MCF 10A (cell line): Measurements from ENCODE around the gene SLC12A3. TPM values are rescaled to one million over a fixed set of nuclear protein-coding genes. Genes with fewer than 3 reads are reported as not detected.
A peak's percentile ranks its signal among the peaks of the same experiment; 100 is the strongest.
"Not testable (repeated sequence)": the region's sequence is repeated elsewhere in the genome, so short reads cannot be mapped to it uniquely, and the experiment has no call there.

Experiments
- BruUV-seq: library from RNA; stranded (reverse); fragments of 400-500 nt; replicated peaks from 2 replicates; lab custom pipeline; 2021; lab: Mats Ljungman, UMichigan
- CTCF ChIA-PET: fragments of 300-600 bp; sonication (Branson Sonifier 250); formaldehyde crosslinking; extraction: SDS; loops from one replicate; lab custom pipeline; 2021; ENCODE audit warnings: antibody characterized with exemption, inconsistent platforms; lab: Yijun Ruan, JAX
- POLR2A ChIA-PET: fragments of 300-600, 350-650 bp; sonication (Branson Sonifier 250); formaldehyde crosslinking; extraction: SDS; loops from one replicate; lab custom pipeline; 2020; ENCODE audit warnings: antibody characterized with exemption, inconsistent platforms; lab: Yijun Ruan, JAX
- DNase-seq: peaks from one replicate; pipeline ENCODE4 v3.0.0-alpha.2; 2018; ENCODE audit not compliant: unreplicated experiment
- H3K27ac Mint-ChIP-seq: one replicate; pipeline ENCODE4 v1.8.0; 2022; ENCODE audit warnings: mild to moderate bottlenecking, low read depth, mixed read lengths; ENCODE audit not compliant: unreplicated experiment
- H3K27me3 Mint-ChIP-seq: one replicate; pipeline ENCODE4 v1.8.0; 2022; ENCODE audit warnings: mixed read lengths; ENCODE audit not compliant: insufficient read depth, unreplicated experiment
- H3K36me3 Mint-ChIP-seq: one replicate; pipeline ENCODE4 v1.8.0; 2022; ENCODE audit warnings: mild to moderate bottlenecking, moderate library complexity, mixed read lengths; ENCODE audit not compliant: insufficient read depth, unreplicated experiment
- H3K4me1 Mint-ChIP-seq: one replicate; pipeline ENCODE4 v1.8.0; 2022; ENCODE audit warnings: mixed read lengths; ENCODE audit not compliant: insufficient read depth, unreplicated experiment
- H3K4me3 Mint-ChIP-seq: one replicate; pipeline ENCODE4 v1.8.0; 2022; ENCODE audit warnings: mild to moderate bottlenecking, moderate library complexity, mixed read lengths; ENCODE audit not compliant: unreplicated experiment
- H3K9me3 Mint-ChIP-seq: one replicate; pipeline ENCODE4 v1.8.0; 2022; ENCODE audit warnings: mixed read lengths; ENCODE audit not compliant: unreplicated experiment
- intact Hi-C: fragments of 100-400 bp; cut with micrococcal nuclease; formaldehyde crosslinking; loops from 2 replicates; pipeline ENCODE4 v1.14.1; 2022
- total RNA-seq: library from RNA; stranded (reverse); gene quantifications from 2 replicates; pipeline ENCODE4 v1.2.3, GENCODE V29; 2022
- TF ChIP-seq, protein P1 (sequence below): fragments of 200-600 bp; IDR thresholded peaks from one replicate; pipeline ENCODE4 v1.8.0; 2022; ENCODE audit warnings: antibody characterized with exemption, mild to moderate bottlenecking; ENCODE audit not compliant: unreplicated experiment

SLC12A3 gene
- total RNA-seq, 1 experiment from 2014 or later = not detected

DNA sequence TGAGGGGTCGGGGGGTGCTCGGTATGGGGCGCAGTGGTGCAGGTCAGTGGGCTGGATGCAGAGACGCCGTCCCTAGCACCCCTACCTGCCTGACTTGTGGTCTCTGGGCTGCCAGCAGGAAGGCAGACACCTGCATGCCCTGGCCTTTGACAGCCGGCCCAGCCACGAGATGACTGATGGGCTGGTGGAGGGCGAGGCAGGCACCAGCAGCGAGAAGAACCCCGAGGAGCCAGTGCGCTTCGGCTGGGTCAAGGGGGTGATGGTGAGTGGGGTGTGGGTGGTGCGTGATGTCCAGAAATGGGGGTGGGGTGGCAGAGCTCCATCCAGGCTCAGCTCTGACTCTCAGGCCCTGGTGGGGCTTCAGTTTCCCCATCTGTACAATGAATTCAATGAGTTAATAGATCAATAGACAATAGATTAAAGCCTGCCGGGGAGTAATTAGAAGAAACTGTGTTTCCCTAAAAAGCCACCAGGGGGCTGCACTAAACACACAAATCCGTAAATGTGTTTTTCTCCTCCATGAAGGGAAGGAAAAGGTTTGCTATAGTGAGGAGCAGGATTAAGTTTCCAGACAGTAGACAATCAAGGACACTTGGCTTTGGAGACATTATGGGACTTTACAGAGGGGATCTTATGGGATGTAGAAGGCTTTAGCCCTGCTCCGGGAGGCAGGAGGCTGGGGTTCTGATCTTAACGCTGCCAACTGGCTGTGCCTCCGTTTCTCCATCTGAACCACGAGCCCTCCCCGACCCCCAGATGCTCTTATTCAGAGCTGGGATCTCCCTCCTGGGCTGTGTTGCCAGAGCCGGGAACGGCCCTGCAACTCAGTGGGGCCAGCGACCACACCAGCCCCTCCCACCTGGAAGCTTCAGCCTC, 2.2 kb downstream of the SLC12A3 start:
- H3K4me3 Mint-ChIP-seq = no peak overlapping the region
- BruUV-seq = no TSS peak

DNA sequence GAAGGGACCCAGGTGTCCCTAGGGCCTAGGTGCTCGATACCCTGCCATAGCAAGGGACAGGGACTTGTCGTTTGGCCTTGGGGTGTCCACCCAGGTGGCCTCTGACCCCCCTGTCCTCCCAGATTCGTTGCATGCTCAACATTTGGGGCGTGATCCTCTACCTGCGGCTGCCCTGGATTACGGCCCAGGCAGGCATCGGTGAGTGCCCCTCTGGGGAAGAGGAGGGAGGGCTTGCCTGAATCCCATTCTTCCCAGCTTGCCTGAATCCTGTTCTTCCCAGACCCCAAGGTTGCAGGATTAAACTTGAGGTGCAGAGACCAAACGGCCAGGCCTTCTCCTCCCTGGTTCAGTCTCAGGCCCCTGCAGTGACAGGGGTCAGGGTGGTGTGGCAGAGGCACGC, 3.2 kb downstream of the SLC12A3 start:
- H3K27me3 Mint-ChIP-seq = no peaks in the 10 kb centered on the region
- POLR2A ChIA-PET = interaction anchor here (0.7 to 2.4 kb wide), 2 partner anchors 21 to 64 kb away, joined by 3 to 12 read pairs; partner anchors contain the start of gene HERPUD1
- intact Hi-C loops = loop anchor here (5.0 kb wide), 2 partner anchors 64 to 214 kb away; partner anchors contain the start of gene HERPUD1
- no peak for DNase-seq
- H3K4me3 Mint-ChIP-seq = no peak overlapping the region
- TF ChIP-seq, protein P1, sequence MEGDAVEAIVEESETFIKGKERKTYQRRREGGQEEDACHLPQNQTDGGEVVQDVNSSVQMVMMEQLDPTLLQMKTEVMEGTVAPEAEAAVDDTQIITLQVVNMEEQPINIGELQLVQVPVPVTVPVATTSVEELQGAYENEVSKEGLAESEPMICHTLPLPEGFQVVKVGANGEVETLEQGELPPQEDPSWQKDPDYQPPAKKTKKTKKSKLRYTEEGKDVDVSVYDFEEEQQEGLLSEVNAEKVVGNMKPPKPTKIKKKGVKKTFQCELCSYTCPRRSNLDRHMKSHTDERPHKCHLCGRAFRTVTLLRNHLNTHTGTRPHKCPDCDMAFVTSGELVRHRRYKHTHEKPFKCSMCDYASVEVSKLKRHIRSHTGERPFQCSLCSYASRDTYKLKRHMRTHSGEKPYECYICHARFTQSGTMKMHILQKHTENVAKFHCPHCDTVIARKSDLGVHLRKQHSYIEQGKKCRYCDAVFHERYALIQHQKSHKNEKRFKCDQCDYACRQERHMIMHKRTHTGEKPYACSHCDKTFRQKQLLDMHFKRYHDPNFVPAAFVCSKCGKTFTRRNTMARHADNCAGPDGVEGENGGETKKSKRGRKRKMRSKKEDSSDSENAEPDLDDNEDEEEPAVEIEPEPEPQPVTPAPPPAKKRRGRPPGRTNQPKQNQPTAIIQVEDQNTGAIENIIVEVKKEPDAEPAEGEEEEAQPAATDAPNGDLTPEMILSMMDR = no peak
- H3K4me1 Mint-ChIP-seq = peaks cover 5% of the 10 kb centered on the region
- no peaks in the 10 kb centered on the region for H3K9me3 Mint-ChIP-seq
- BruUV-seq = no TSS peak
- H3K27ac Mint-ChIP-seq = no peak overlapping the region
- H3K36me3 Mint-ChIP-seq = no peaks in the 10 kb centered on the region
- CTCF ChIA-PET = interaction anchor here (0.6 to 3.5 kb wide), 19 partner anchors 10 to 818 kb away, joined by 3 to 27 read pairs (median 4); no protein-coding TSS in a partner anchor

More for the DNA sequence above, 2.2 kb downstream of the SLC12A3 start:
- no peak overlapping the region for H3K27ac Mint-ChIP-seq
- H3K4me1 Mint-ChIP-seq = peaks cover 5% of the 10 kb centered on the region
- intact Hi-C loops = loop anchor here (1.0 to 5.0 kb wide), 4 partner anchors 65 to 301 kb away; partner anchors contain the start of gene HERPUD1
- ChIA-PET CTCF (interaction anchor here (0.5 to 3.5 kb wide), 33 partner anchors 8 to 1458 kb away, joined by 3 to 27 read pairs (median 4); no protein-coding TSS in a partner anchor), POLR2A (interaction anchor here (2.4 kb wide), 1 partner anchor 65 kb away, joined by 12 read pairs; the partner anchor contains the start of gene HERPUD1)
- DNase-seq = peak; percentile 63
- H3K9me3 Mint-ChIP-seq = no peaks in the 10 kb centered on the region
- no peaks in the 10 kb centered on the region for H3K27me3 Mint-ChIP-seq
- TF ChIP-seq, protein P1 = peak; percentile 66
- H3K36me3 Mint-ChIP-seq = no peaks in the 10 kb centered on the region

DNA sequence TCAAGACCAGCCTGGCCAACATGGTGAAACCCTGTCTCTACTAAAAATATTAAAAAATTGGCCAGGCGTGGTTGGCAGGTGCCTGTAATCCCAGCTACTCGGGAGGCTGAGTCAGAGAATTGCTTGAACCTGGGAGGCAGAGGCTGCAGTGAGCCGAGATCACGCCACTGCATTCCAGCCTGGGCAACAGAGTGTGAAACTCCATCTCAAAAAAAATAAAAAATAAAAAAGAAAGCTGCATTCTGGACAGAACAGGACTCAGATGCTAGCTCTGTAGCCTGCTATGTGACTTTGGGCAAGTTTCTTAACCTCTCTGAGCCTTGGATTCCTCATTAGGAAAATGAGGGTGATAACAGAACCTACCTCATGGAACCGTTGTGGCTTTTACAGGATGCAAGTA, 3.8 kb downstream of the SLC12A3 start:
- not testable (repeated sequence) for H3K4me3 Mint-ChIP-seq, H3K4me1 Mint-ChIP-seq, H3K27ac Mint-ChIP-seq, DNase-seq, H3K27me3 Mint-ChIP-seq, H3K9me3 Mint-ChIP-seq, BruUV-seq, H3K36me3 Mint-ChIP-seq
- intact Hi-C loops = loop anchor here (5.0 kb wide), 2 partner anchors 64 to 214 kb away; partner anchors contain the start of gene HERPUD1
- POLR2A ChIA-PET = interaction anchor here (0.7 to 2.4 kb wide), 3 partner anchors 21 to 79 kb away, joined by 3 to 12 read pairs (median 4); partner anchors contain the start of gene HERPUD1
- CTCF ChIA-PET = interaction anchor here (0.6 to 3.5 kb wide), 9 partner anchors 11 to 1344 kb away, joined by 3 to 27 read pairs (median 3); partner anchors contain the start of gene CCL17

DNA sequence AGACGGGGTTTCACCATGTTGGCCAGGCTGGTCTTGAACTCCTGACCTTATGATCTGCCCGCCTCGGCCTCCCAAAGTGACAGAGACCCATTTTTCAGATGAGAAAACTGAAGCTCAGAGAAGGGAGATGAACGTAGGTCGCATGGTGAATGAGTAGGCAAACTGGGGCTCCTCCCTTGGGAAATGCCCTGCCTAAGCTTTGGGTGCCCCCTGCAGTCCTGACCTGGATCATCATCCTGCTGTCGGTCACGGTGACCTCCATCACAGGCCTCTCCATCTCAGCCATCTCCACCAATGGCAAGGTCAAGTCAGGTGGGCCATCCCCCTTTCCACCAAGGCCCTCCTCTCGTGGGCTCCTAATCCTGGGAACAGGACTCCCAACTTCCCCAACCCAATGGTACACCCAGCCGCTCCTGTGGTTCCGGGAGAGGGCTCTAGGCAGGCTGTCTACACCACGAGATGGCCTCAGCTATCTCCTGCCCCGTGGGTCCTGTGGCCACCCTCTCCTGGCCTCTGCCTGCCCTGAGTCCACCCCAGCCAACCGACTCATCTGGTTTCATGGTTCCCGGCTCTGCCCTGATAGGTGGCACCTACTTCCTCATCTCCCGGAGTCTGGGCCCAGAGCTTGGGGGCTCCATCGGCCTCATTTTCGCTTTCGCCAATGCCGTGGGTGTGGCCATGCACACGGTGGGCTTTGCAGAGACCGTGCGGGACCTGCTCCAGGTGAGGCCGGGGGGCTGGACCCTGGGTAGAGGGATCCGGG, 4.7 kb downstream of the SLC12A3 start:
- Mint-ChIP-seq H3K27ac (no peak overlapping the region), H3K4me3 (no peak overlapping the region), H3K9me3 (no peaks in the 10 kb centered on the region), H3K4me1 (peaks cover 5% of the 10 kb centered on the region), H3K27me3 (no peaks in the 10 kb centered on the region), H3K36me3 (no peaks in the 10 kb centered on the region)
- intact Hi-C loops = loop anchor here (5.0 kb wide), 2 partner anchors 63 to 213 kb away; partner anchors contain the start of gene HERPUD1
- CTCF ChIA-PET = interaction anchor here (0.6 to 3.5 kb wide), 6 partner anchors 8 to 1343 kb away, joined by 3 to 27 read pairs (median 4); no protein-coding TSS in a partner anchor
- BruUV-seq = no TSS peak
- POLR2A ChIA-PET = no interaction called here
- peak; percentile 57 for DNase-seq
- TF ChIP-seq, protein P1 = peak; percentile 29
